T-helper 9 cell (primary cell): ENCODE measurements around the gene UFSP2.

Source experiments
- DNase-seq: peaks from one replicate; pipeline ENCODE4 v3.0.0-alpha.2; 2020
- total RNA-seq, 2 donors: gene quantifications; one replicate each; lab custom pipeline; 2026; lab: John Stamatoyannopoulos, UW

The UFSP2 gene, protein sequence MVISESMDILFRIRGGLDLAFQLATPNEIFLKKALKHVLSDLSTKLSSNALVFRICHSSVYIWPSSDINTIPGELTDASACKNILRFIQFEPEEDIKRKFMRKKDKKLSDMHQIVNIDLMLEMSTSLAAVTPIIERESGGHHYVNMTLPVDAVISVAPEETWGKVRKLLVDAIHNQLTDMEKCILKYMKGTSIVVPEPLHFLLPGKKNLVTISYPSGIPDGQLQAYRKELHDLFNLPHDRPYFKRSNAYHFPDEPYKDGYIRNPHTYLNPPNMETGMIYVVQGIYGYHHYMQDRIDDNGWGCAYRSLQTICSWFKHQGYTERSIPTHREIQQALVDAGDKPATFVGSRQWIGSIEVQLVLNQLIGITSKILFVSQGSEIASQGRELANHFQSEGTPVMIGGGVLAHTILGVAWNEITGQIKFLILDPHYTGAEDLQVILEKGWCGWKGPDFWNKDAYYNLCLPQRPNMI
- total RNA-seq: 19.3 to 30.3 reads per million in 2 donors

DNA sequence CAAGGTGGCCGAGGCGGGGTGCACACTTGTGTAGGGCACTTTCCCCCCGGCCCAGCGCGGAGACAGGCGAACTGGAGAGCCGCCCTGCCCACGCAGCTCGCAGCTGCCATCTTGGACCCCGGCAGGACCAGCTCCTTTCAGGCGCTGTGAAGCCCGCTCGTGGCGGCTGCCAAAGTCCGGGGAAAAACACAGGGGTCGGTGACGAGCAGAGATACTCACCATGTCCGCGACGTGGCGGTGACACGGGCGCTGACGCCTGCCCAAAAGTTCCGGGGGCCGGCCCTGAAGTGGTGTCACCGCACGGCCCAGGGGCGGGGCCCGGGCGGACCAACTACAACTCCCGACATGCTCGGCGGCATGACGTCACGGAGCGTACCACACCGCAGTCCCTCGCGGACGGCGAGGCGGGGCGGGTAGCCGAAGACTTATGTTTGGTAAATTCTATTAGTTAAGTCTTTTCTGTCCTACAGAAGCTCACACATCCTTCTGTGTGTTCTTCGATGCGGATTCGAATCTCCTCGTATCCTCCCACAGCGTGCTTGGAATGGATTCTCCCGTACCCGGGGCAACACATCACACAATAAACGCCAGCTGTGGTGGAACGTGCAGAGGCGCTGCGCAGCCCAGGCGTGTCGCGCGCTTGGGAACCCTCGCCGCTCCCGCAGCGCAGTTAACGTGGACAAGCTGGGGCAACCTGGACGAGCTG lies at the start of gene UFSP2:
Gene UFSP2 (minus strand): TSS at position 318 of the 706 bp plus-strand sequence. CDS start 96 bp downstream, at position 222.
- peak; percentile 87 for DNase-seq

DNA sequence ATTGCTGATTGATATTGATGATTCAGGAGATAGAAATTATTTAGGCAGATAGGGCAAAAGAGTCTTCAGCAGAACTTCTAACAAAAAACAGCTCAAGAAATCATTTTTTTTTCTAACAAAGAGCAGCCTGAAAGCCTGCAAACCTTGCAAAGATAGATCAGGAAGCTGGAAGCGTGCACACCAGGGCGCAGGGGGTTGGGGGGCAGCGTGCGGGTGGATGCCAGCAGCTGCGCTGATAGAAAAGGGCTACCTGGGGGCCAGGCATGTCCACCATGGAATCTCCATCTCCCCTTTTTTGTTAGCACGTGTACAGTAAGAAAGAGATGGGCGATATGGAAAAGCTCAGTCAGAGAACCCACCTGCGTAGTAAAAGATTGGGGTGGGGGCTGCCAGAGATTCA lies 47.5 kb upstream of the UFSP2 start:
- no peak for DNase-seq

DNA sequence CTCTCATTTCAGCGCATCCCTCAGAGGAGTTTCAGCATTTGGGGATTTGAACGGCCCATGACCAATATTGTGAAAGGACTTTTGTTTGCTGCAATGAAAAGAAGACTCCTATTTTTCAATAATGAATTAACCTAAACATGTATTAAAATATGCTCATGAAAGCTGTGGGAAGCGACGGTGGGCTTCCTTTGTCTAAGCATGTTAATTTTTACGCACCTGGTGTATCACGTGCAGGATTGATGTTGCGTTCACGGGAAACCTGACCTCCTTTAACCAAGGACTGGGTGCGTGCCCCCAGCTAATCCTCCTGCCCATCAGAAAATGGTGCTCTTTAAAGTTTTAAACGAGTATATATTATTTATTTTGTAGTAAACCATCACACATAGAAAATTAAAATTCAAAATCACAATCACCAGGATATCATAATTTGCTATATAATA lies 46.4 kb upstream of the UFSP2 start:
- DNase-seq: no peak

DNA sequence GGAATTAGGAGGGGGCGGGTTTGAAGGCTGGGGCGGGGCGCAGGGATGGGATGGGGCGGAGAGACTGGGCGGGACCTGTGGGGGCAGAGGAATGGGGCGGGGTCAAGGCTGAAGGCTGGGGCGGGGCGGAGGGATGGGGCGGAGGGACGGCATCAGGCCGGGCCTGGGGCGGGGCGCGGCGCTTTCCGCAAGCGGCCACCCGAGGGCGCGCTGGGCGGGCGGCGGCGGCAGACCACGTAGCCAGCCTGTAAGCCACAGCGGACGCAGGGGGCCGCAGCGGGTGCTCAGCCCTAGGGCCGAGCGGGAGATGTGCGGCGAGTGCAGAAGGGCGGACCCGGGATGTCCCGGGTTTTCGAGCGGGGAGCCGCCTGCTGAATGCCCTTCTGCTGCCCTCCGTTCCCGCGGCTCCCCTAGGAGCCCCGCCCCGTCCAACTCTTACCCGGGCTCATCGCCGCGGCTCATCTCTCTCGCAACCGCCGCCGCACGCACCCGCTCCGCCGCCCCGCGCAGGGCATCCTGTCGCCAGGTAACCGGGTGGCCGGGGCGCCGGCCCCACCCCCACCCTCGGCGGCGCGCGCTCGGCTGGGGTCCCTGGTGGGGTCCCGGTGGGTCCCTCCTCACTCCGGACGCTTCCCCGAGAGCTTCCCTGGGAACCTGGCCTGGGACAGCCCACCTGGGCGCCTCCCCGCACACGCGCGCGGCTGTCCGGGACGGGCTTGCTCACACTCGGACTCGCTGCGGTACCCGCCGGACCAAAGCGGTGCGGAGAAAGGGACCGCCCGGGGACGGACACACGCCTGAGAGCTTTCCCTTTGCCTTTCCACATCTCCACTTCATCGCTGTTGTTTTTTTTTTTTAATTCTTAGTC lies 45.7 kb upstream of the UFSP2 start, which contains the start of gene CCDC110:
Gene CCDC110 (minus strand): TSS at position 499 of the 868 bp plus-strand sequence. CDS start 50 bp downstream, at position 449.
- peak; percentile 95 for DNase-seq

DNA sequence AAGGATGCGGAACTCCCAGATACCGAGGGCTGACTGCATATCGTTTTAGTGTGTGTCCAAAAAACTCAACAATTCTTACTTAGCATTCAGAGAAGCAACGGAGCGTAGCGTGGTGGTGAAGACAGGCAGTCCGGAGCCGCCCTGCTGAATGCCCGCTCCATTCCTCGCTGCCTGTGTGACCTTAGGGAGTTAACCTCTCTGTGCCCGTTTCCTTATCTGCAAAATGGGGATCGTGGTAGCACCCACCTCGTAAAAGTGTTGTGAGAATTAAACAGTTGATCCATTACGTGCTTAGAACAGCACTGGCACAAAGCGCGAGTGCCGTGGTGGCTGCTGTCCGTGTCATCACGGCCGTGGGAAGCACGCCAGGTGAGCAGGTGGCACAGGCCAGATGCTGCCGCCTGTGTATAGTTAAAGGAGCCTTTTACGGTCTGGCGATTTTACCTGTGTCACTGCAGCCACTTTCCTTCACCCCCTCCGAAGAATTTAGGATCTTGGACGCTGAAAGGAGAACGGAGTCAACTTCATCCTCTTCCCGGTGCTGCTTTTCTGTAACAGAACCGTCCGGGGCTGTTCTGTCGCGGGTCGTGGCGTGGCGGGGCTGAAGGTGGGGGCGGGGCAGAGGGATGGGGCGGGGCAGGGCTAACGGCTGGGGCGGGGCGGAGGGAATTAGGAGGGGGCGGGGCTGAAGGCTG lies 44.9 kb upstream of the UFSP2 start:
- DNase-seq: peak; percentile 4

DNA sequence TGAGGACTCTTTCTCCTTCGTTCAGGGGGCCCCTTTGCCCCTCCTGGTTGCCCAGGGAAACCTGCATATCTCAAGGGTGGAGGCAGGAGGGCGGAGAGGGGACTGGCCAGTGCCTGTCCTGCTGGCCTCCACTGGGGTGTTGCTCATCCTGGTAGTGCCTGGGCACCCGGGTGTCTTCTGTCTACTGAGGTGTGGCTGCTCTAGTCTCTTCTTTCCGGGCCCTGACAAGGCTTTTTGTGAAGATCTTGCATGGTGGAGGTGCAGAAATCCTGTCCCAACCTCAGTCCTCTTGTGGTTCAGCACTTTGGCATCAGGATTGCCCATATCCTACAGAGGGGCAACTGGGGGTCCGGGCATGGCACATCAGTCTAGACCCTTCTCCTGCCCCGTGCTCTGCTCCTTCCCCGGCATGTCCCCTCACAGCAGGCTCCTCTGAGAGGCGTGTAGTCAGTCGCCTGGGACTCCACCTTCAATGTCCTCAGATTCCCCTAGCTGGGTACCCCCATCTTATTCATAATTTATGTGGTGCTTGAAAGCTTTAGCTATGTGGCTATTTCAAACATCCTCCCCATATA lies 43.9 kb upstream of the UFSP2 start:
- no peak for DNase-seq

DNA sequence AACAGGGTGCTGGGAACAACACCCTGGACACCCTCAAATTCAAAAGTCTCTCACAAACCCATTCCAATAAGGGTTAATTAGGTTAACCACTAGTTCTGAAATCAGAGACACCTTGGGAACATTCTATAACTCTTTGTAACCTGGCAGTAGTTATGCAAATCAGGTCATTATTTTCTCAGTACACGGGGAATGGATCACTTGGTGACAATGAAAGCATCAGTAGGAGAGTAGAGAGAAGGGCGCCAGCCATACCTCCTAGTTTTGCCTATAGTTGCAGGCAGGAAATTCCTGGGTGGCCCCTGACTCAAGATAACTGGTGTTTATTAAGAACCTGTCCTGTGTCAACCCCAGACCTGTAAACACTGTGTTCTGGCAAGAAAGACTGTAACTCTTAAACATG lies 43.2 kb upstream of the UFSP2 start:
- no peak for DNase-seq

DNA sequence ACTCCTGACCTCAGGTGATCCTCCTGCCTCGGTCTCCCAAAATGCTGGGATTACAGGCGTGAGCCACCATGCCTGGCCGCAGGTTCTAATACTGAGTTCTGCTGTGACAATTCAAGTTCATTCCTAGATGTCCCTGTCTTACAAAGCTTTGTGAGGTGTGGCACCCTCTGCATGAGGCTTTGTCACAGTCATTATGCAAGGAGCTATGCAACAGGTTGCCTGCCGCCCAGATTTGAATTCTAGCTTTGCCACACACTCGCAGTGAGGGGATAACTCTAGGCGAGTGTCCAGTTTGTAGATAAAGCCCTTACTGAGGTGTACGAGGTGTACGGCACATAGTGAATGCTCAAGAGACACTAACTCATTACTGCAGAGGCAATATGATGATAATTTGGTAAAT lies 42.2 kb upstream of the UFSP2 start:
- no peak for DNase-seq

DNA sequence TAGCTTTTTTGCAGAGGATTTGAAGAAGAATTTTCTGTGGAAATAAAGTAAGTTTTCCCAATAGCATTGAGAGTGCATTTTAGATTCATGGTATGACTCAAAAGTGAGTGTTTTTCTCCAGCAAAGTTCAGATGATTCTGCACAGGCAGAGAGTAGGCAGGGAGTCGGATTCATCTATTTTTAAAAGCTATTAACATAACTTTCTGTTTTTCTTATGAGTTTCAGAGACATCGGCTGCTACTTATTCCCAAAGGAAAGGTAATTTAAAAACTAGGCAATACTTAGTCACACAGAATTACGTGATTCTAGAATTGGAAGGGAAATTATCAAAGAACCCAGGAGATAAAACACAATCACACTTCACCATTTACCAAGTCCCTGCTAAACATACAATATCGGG lies 41.3 kb upstream of the UFSP2 start:
- DNase-seq: no peak

DNA sequence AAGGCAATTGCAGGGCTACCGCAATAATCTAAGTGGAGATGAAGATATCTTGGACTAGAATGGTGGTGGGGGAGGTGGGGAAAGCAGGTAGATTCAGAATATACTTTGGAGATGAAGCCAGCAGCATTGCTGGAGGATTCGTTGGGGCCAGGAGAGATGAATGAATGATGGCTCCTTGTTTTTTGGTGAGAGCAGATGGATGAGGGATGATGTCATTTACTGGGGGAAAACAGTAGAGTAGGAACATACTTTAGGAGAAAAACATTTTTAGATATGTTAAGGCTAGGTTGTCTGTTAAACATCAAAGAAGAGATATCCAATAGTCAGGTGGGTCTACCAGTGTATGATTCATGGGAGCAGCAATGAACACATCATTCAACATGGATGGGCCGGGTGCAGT lies 39.9 kb upstream of the UFSP2 start:
- no peak for DNase-seq

DNA sequence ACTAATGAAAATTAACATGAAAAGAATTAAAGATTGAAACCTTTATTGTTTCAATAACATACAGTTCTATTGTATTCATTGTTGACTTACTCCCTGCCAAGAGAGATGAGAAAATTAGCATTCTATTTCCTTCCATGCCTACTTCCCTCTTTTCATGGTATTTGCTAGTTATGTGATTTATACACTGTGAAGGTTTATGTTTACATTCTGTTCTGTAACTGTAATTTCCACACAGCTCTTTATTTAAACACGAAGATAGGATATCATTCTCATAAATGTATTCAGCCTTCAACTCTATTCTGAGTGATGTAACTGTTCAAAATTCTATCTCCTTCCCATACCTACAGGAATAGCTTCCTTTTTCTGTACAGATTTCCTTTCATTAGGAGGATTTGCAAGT lies 39.1 kb upstream of the UFSP2 start:
- no peak for DNase-seq

DNA sequence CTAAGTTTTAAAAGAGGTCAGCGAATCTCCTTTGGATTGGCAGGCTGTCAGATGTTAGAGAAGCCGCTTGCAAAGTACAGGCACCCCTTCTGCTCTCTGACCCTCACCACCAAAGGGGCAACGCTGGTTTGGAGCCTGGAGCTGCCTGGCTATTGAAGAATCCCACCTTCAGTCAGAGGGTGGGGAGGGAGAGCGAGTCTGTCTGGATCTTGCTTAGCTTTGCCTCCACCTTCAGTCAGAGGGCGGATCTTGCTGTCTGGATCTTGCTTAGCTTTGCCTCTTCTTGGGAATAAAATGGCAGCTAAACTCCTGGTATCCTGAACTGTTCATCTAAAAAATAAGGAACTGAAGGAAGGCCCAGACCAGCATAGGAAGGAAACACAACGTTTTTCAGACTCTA lies 38.4 kb upstream of the UFSP2 start:
- no peak for DNase-seq

DNA sequence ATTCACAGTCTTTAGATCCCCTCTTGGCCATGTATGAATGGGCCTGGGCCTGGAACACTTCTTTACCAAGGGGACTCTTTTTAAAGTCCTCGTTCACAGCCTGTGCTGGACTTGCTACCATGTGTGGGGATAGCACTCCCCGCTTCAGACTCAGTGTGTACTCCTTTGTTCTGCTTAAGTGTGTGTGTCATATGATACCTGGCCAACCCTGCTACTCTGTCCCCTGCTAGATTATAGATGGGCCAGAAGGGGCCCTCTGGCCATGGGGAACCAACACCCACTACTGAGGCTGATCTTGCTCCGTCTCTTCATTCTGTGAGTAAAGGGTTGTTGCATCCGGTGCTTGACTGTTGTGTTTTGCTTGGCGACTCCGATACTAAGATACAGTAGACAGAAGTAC lies 37.8 kb upstream of the UFSP2 start:
- DNase-seq: no peak

DNA sequence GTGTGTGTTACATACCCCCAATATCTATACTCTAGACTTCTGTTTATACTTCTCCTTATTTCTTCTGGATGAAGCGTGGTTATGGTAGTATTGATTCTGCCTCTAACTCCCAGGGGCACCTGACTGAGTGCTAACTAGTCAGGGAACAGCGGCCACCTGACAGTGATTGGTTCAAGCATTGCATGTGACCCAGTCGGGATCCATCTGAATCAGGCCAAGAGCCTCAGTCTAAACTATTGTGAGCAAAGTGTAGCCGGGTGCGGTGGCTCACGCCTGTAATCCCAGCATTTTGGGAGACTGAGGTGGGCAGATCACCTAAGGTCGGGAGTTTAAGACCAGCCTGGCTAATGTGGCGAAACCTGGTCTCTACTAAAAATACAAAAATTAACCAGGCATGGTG lies 35.8 kb upstream of the UFSP2 start:
- no peak for DNase-seq

DNA sequence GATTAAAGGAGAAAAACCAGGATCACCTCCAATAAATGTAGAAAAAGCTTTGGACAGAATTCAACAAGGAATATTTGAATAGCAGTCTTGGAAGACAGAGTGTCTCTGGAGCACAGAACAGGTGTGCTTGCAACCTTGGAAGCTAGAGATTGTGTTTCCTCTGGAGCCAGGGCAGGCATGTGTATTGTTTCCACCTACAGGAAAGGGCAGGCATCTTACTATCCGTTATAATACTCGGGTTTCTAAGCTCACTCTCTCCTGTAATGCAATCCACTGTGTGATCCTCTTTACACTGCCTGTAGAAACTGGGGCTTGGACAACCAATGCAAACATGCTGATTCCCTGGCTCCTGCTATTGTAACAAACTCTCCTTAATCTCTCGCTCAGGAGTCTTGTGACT lies 31.4 kb upstream of the UFSP2 start:
- no peak for DNase-seq

DNA sequence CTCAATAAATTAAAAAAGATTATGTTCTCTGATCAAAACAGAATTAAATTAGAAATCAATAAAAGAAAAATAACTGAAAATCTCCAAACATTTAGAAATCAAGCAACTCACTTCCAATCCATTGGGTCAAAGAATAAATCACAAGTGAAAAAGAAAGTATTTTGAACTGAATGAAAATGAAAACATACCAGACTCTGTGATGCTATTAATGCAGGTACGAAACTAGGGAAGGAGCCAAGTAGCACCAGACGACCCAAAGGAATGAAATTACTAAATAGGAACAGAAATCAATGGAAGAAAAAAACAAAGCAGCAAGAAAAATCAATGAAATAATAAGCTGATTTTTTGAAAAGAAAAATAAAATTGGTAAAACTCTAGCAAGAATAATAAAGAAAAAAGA lies 30.4 kb upstream of the UFSP2 start:
- DNase-seq: no peak

DNA sequence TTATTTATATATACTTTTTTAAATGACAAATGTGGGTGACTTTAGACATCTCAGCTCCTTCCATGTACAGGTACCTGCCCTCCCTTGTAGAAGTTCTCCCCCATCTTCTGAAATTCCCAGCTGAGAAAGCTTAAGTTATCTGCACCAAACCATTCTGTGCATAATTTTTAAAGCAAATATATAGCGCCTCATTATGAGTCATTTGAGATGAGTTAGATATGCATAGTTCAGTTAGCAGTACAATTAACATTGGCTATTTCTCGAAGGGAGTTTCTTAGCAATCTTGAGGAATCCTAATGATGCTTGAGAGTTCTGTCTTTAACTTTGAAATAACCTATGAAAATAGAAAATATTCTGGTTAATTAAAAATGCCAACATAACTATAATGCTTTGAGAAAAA lies 19.4 kb upstream of the UFSP2 start:
- DNase-seq: no peak

DNA sequence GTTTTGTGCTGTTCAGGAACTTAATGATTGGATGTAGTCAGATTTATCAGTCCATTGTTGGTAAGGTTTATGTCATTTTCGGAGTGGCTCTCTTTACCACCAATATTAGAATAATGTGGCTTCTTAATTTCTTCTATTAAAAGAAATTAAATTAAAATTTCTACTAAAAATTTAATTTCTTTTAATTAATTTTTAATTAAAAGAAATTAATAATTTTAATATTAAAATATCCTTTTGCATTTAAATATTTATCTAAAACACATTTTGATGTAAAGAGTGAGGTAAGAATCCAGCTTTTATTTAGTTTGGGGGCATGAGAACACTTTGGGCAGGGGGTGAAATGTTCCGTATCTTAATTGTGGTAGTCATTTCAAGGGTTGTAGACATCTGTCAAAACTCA lies 15.7 kb upstream of the UFSP2 start:
- DNase-seq: no peak

DNA sequence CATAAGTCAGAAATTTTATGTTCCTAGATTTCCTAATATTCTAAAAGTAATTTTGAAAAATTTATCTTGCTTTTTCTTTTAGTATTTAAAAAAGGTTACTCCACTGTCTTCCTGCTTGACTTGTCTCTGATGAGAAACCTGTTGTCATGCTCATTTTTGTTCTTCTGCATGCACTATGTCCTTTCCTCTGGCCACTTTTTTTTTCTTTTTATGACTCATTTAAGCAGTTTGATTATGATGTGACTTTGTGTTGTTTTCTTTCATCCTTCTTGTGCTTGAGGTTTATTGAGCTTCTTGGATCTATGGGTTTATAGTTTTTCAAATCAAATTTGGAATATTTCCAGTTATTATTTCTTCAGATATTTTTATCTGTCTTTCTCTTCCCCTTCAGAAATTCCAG lies 12.0 kb upstream of the UFSP2 start:
- no peak for DNase-seq

DNA sequence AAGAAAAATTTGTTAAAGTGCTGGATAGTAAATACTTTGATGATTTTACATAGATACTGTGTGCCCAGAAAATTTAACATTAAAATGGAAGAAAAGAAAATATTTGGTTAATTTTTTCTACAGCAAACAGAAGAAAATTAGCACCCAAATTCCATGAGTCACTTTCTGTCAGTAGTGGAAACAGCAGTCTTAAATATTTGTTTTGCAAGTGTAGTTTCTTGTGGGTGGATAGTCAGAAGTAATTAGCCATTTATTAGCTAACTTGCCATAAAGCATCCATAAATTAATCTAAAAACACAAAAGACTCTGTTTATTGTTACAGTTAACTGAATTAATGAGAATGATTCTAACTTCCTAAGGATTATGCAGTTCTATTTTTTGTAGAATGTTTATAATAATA lies 9.7 kb upstream of the UFSP2 start:
- no peak for DNase-seq

DNA sequence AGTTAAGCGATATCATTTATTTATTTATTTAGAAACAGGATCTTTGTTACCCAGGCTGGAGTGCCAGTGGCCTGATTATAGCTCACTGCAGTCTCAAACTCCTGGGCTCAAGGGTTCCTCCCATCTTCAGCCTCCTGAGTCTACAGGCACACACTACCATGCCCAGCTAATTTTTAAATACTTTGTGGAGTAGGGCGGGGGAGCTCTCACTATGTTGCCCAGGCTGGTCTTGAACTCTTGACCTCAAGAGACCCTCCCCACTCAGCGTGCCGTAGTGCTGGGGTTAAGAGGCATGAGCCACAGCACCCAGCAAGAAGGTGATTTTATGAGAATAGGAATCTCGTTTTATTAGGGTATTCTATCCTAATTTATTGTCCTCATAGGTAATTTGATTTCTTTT lies 3.9 kb upstream of the UFSP2 start:
- no peak for DNase-seq
